Activated naive CD4-positive, alpha-beta T cell treated with anti-CD3 and anti-CD28 coated beads for 36 hours (primary cell): Measurements from ENCODE around the gene CWC15. TPM values are rescaled to one million over a fixed set of nuclear protein-coding genes. Genes with fewer than 3 reads are reported as not detected.
A peak's percentile ranks its signal among the peaks of the same experiment; 100 is the strongest.

Source experiments
- CTCF ChIA-PET: fragments of 350-600 bp; sonication (Branson Sonifier 250); formaldehyde crosslinking; loops from one replicate; lab custom pipeline; 2021; ENCODE audit warnings: antibody characterized with exemption; lab: Charles Lee
- DNase-seq: peaks from one replicate; pipeline ENCODE4 v3.0.0-alpha.2; 2020
- H3K27ac Mint-ChIP-seq: one replicate; pipeline ENCODE4 v1.8.0; 2021; ENCODE audit warnings: mild to moderate bottlenecking, mixed read lengths
- H3K27me3 Mint-ChIP-seq: one replicate; pipeline ENCODE4 v1.8.0; 2021; ENCODE audit warnings: low read depth, mixed read lengths
- H3K36me3 Mint-ChIP-seq: one replicate; pipeline ENCODE4 v1.8.0; 2021; ENCODE audit warnings: low read depth, mixed read lengths
- H3K4me1 Mint-ChIP-seq: one replicate; pipeline ENCODE4 v1.8.0; 2021; ENCODE audit warnings: low read depth, mixed read lengths
- H3K4me3 Mint-ChIP-seq: one replicate; pipeline ENCODE4 v1.8.0; 2021; ENCODE audit warnings: mild to moderate bottlenecking, moderate library complexity, mixed read lengths
- H3K9me3 Mint-ChIP-seq: one replicate; pipeline ENCODE4 v1.8.0; 2021; ENCODE audit warnings: mixed read lengths
- intact Hi-C: fragments of 100-400 bp; cut with micrococcal nuclease; formaldehyde crosslinking; loops from one replicate; pipeline ENCODE4 v1.15.1; 2023
- total RNA-seq, 2 experiments: library from RNA; stranded (reverse); gene quantifications; one replicate each; pipeline ENCODE4 v1.2.3, GENCODE V29; 2021

Gene CWC15
- total RNA-seq, 2 experiments from 2014 or later, result 70.6 to 72.3 TPM

DNA sequence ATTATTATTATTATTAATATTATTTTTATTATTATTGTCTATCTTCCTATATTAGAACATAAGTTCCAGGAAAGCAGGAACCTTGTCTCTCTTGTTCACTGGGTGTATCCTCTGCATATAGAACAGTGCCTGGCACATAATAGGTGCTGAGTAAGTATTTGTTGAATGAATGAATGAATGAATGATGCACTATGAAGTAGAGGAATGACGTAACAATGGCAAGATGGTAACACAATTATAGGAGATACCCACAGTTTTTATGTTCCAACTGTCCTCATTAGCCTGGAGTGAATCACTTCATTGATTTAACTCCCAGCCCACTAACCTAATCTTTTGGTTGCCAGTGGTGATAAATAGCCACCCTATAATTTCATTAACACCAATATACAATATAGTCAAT, 2.2 kb upstream of the CWC15 start:
- peaks cover 11% of the 10 kb centered on the region for H3K36me3 Mint-ChIP-seq
- CTCF ChIA-PET, result interaction anchor here (1.9 kb wide), 1 partner anchor 92 kb away, joined by 8 read pairs; no protein-coding TSS in a partner anchor
- no peak overlapping the region for H3K4me3 Mint-ChIP-seq
- no peak overlapping the region for H3K27ac Mint-ChIP-seq
- intact Hi-C loops, result loop anchor here (10.0 kb wide), 1 partner anchor 729 kb away; no protein-coding TSS in a partner anchor
- peaks cover 31% of the 10 kb centered on the region for H3K4me1 Mint-ChIP-seq
- no peaks in the 10 kb centered on the region for H3K9me3 Mint-ChIP-seq
- no peak for DNase-seq
- H3K27me3 Mint-ChIP-seq, result no peaks in the 10 kb centered on the region

DNA sequence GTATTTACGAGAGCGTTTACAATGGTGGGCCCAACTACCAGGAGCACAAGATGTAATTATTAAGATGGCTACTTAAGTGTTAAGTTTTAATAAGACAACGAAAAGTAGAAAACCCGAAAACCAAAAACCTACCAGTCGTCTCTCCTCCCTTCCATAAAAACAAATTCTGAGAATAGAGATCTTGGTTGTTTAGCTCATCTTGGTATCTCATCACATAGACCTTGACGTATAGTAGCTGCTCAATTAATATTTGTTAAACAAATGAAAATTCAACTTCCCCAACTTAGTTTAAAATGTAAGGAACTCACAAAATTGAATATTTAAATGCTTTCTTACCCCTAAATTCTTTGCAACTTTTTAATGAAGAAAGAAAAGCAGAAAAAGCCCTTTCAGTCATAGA, 822 bp upstream of the CWC15 start:
- Mint-ChIP-seq H3K4me3 (peak overlapping the region; percentile 97), H3K27ac (peak overlapping the region; percentile 89), H3K9me3 (no peaks in the 10 kb centered on the region), H3K4me1 (peaks cover 35% of the 10 kb centered on the region), H3K36me3 (peaks cover 17% of the 10 kb centered on the region), H3K27me3 (no peaks in the 10 kb centered on the region)
- CTCF ChIA-PET, result interaction anchor here (1.8 kb wide), 1 partner anchor 93 kb away, joined by 6 read pairs; the partner anchor contains the start of gene SRSF8
- no peak for DNase-seq
- intact Hi-C loops, result loop anchor here (5.0 to 10.0 kb wide), 6 partner anchors 258 to 1777 kb away; partner anchors contain the start of genes ANKRD49, FUT4, MRE11 and SESN3

DNA sequence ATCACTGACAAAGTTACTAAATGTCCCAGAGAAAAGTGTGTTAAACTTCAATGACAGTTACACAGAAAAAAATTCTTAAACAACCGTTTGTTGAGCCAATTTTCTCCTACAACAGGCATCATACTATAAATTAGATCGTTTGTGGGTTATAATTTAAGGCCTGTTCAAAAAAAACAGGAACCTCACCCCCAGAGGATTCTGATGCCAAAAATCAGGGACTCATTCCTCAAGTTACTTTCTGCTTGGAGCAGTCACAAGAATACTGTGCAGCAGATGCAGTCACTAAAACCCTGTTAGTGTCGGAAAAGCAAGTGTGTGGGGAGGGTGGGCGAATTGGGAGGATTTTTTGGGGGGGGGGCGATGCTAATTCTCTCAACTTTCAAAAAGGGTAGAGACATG, 657 bp downstream of the CWC15 start:
- Mint-ChIP-seq H3K36me3 (peaks cover 29% of the 10 kb centered on the region), H3K27ac (peak overlapping the region; percentile 89), H3K4me3 (peak overlapping the region; percentile 97), H3K4me1 (peaks cover 38% of the 10 kb centered on the region), H3K9me3 (no peaks in the 10 kb centered on the region), H3K27me3 (no peaks in the 10 kb centered on the region)
- no peak for DNase-seq
- intact Hi-C loops, result loop anchor here (1.0 to 10.0 kb wide), 16 partner anchors 47 to 1775 kb away; partner anchors contain the start of genes ANKRD49, C11orf54, CCDC82 and CEP57
- CTCF ChIA-PET, result interaction anchor here (0.6 to 1.8 kb wide), 3 partner anchors 95 to 1239 kb away, joined by 3 to 6 read pairs (median 3); partner anchors contain the start of gene SRSF8

DNA sequence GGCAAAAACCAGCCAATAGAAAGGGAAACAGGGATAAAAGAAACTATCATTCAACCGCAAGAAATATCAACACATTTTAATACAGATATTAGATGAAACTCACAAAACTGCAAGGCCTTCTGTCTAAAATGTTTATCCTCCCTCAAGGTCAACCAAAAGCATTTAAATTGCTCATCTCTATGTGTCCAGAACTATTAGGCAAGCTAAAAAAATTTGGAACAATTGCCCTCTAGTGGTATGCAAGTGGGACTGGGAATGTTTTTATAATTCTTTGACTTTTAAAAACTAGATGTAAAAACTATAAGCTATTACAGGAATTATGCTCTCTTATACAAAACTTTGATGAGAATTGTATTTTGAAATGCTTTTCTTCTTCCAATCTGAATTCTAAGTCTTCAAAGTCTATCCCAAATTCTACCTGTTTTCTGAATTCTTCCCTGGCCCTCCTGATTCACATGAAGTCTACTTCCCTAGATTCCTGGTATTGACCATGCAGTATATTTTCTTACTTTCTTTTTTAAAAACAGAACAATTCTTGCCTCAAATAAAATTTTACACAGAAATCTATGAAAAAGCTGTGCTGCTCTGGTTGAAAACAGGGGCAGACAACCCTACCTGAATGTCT, 4.9 kb downstream of the CWC15 start:
- intact Hi-C loops, result no loop called here

DNA sequence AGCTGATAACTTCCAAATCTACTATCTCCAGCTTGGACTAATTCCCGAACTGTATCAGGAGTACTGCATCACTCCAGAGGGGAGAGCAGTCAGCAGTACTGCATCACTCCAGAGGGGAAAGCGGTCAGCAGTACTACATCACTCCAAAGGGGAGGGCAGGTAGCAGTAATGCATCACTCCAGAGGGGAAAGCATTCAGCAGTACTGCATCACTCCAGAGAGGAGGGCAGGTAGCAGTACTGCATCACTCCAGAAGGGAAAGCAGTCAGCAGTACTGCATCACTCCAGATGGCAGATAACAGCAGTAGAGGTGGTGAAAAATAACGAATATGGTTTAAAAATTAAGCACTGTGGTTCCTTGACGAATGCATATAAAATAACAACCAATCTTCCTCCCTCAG, 8.4 kb downstream of the CWC15 start:
- CTCF ChIA-PET, result no interaction called here
- intact Hi-C loops, result no loop called here
- peaks cover 32% of the 10 kb centered on the region for H3K36me3 Mint-ChIP-seq
- no peak overlapping the region for H3K27ac Mint-ChIP-seq
- H3K4me3 Mint-ChIP-seq, result no peak overlapping the region
- no peak for DNase-seq
- H3K27me3 Mint-ChIP-seq, result no peaks in the 10 kb centered on the region
- H3K9me3 Mint-ChIP-seq, result no peaks in the 10 kb centered on the region
- peaks cover 6% of the 10 kb centered on the region for H3K4me1 Mint-ChIP-seq

More for the DNA sequence above, 4.9 kb downstream of the CWC15 start:
- Mint-ChIP-seq H3K27me3 (no peaks in the 10 kb centered on the region), H3K4me3 (no peak overlapping the region), H3K27ac (no peak overlapping the region), H3K36me3 (peaks cover 42% of the 10 kb centered on the region), H3K9me3 (no peaks in the 10 kb centered on the region), H3K4me1 (peaks cover 19% of the 10 kb centered on the region)
- CTCF ChIA-PET, result interaction anchor here (0.8 to 1.9 kb wide), 6 partner anchors 9 to 71 kb away, joined by 3 to 7 read pairs (median 3); no protein-coding TSS in a partner anchor
- no peak for DNase-seq

DNA sequence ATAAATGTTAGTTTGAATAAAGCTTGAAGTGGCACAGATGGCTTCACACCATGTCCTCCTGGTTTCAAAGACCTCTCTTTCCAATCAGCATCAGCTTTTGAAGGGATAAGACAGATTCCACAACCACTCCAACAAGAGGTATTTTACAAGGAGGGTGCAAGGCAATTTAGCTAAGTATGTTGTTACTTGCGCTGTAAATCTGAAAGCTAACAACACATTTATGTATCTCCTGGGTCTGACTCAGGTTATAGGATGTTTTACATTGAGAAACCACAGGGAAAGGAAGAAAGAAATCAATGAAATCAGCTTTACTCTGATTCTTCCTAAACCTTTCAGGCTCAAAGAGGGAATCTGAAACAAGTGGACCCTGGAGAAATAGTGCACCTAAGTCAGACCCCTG, 12.1 kb downstream of the CWC15 start:
- intact Hi-C loops, result no loop called here
- no peak overlapping the region for H3K27ac Mint-ChIP-seq
- CTCF ChIA-PET, result interaction anchor here (0.7 kb wide), 1 partner anchor 348 kb away, joined by 3 read pairs; no protein-coding TSS in a partner anchor
- H3K9me3 Mint-ChIP-seq, result no peaks in the 10 kb centered on the region
- H3K4me1 Mint-ChIP-seq, result no peaks in the 10 kb centered on the region
- DNase-seq, result no peak
- no peaks in the 10 kb centered on the region for H3K27me3 Mint-ChIP-seq
- H3K36me3 Mint-ChIP-seq, result peaks cover 13% of the 10 kb centered on the region
- no peak overlapping the region for H3K4me3 Mint-ChIP-seq

DNA sequence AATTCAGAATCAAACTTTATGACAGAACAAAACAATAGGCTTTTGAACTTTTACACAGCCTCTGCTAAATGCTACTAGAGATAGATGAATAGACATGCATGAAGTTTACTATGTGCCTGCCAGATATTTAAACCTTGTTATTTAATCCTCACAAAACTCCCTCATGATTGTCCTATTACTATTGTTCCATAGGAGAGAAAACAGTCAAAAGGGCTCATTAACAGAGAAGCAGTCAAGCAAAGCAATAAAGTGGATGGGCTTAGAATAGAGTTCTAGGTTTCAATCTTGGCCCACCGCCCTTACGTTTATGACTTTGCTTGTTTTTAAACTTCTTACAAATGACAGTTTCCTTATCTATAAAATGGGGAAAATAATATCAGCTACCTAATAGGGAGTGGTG, 12.9 kb downstream of the CWC15 start:
- no peak overlapping the region for H3K27ac Mint-ChIP-seq
- intact Hi-C loops, result no loop called here
- H3K27me3 Mint-ChIP-seq, result no peaks in the 10 kb centered on the region
- CTCF ChIA-PET, result interaction anchor here (1.0 kb wide), 1 partner anchor 8 kb away, joined by 4 read pairs; no protein-coding TSS in a partner anchor
- H3K36me3 Mint-ChIP-seq, result peaks cover 10% of the 10 kb centered on the region
- DNase-seq, result no peak
- H3K9me3 Mint-ChIP-seq, result no peaks in the 10 kb centered on the region
- H3K4me1 Mint-ChIP-seq, result no peaks in the 10 kb centered on the region
- no peak overlapping the region for H3K4me3 Mint-ChIP-seq

DNA sequence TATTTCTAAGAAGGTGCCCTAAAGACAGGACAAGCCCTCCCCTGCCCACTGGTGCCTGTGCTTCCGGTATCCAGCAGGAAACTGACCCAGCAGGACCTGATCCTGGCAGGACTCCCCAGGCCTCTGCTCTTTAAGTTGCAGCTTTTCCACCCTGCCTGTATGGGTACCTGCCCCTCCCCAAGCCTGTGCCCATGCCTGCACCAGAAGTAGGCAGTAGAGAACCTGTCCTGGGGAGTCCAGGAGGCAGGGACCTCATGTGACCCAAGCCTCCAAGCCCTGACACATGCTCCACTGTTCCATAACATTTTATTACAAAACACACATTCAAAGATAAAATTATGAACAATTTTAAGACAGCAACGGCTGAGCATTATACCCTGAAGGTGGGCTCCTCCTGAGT, 14.2 kb downstream of the CWC15 start:
- peaks cover 4% of the 10 kb centered on the region for H3K36me3 Mint-ChIP-seq
- H3K27ac Mint-ChIP-seq, result no peak overlapping the region
- intact Hi-C loops, result no loop called here
- peaks cover 5% of the 10 kb centered on the region for H3K4me1 Mint-ChIP-seq
- no peak for DNase-seq
- CTCF ChIA-PET, result interaction anchor here (1.0 kb wide), 1 partner anchor 9 kb away, joined by 4 read pairs; no protein-coding TSS in a partner anchor
- H3K9me3 Mint-ChIP-seq, result no peaks in the 10 kb centered on the region
- H3K27me3 Mint-ChIP-seq, result no peaks in the 10 kb centered on the region
- no peak overlapping the region for H3K4me3 Mint-ChIP-seq

DNA sequence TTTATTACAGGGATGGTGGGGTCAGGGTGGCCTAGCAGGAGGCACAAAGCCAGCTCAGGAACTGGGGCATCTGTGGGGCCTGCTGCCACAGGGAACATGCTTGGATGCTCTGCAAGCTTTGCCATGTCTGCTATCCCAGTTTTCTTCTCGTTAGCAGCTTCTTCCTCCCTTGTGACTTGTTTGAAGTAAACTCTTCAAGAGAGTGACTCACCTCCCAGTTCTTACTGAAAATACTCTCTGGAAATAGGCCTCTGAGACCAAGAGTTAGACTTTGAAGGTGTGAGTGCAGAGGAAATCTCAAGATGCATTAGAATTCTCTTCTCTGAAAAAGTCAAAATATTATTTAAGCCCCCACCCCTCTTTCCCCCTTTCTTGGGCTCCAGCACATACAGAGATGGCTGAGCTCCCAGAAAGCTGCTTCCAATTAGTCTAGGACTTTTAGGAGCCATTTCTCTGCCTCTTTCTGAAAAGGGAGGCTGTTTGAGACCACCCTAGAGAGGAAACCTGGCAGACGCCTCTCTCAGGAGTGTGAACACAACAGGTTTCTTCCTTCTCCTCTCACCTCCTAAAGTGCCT, 15.1 kb downstream of the CWC15 start:
- Mint-ChIP-seq H3K27me3 (no peaks in the 10 kb centered on the region), H3K4me3 (no peak overlapping the region), H3K27ac (no peak overlapping the region), H3K4me1 (peaks cover 5% of the 10 kb centered on the region), H3K9me3 (no peaks in the 10 kb centered on the region), H3K36me3 (peaks cover 1% of the 10 kb centered on the region)
- CTCF ChIA-PET, result interaction anchor here (0.6 to 1.5 kb wide), 3 partner anchors 10 to 196 kb away, joined by 3 to 7 read pairs (median 3); no protein-coding TSS in a partner anchor
- intact Hi-C loops, result no loop called here
- DNase-seq, result no peak

DNA sequence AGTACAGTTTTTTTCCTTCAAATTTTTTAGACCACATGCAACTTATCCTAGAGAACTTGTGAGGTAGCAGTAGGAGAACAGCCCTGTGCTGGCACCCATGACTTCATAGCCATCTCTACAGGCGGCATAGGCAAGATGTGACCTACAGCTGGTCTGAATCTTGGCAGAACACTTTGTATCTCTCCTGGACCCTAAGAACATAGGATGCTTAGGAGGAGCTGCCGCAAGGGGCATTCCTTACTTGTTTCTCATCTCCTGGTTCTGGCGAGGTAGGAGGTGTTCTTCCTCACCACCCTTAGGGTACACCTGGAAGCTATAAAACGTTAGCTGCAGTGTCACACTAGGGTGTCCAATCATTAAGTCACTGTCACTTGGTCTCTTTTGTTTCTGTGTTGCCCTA, 16.4 kb downstream of the CWC15 start:
- no peaks in the 10 kb centered on the region for H3K27me3 Mint-ChIP-seq
- no peak for DNase-seq
- peaks cover 1% of the 10 kb centered on the region for H3K36me3 Mint-ChIP-seq
- peaks cover 5% of the 10 kb centered on the region for H3K4me1 Mint-ChIP-seq
- no peak overlapping the region for H3K27ac Mint-ChIP-seq
- intact Hi-C loops, result no loop called here
- CTCF ChIA-PET, result interaction anchor here (0.6 to 1.5 kb wide), 2 partner anchors 11 to 255 kb away, joined by 3 to 7 read pairs; no protein-coding TSS in a partner anchor
- H3K9me3 Mint-ChIP-seq, result no peaks in the 10 kb centered on the region
- no peak overlapping the region for H3K4me3 Mint-ChIP-seq

DNA sequence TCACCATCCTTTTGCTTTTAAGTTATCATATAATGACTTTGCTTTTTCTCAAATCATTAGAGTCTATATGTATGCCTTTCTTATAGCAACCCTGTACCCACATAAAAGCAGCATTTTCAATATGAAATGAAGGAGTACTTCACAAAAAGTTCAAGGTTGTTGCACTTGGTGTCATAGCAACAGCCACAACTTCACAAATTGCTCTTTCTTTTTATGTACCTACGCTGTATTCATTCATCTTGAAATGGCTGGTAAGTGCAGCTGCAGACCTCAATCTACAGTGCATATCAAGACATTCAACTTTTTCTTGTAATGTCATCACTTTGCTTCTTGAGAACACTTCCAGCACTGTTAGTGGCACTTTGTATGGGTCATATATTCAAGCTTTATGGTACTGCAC, 18.6 kb downstream of the CWC15 start:
- DNase-seq, result no peak
- CTCF ChIA-PET, result no interaction called here
- Mint-ChIP-seq H3K36me3 (peaks cover under 1% of the 10 kb centered on the region), H3K27me3 (no peaks in the 10 kb centered on the region), H3K4me3 (no peak overlapping the region), H3K27ac (no peak overlapping the region), H3K4me1 (peaks cover 5% of the 10 kb centered on the region), H3K9me3 (no peaks in the 10 kb centered on the region)
- intact Hi-C loops, result no loop called here

DNA sequence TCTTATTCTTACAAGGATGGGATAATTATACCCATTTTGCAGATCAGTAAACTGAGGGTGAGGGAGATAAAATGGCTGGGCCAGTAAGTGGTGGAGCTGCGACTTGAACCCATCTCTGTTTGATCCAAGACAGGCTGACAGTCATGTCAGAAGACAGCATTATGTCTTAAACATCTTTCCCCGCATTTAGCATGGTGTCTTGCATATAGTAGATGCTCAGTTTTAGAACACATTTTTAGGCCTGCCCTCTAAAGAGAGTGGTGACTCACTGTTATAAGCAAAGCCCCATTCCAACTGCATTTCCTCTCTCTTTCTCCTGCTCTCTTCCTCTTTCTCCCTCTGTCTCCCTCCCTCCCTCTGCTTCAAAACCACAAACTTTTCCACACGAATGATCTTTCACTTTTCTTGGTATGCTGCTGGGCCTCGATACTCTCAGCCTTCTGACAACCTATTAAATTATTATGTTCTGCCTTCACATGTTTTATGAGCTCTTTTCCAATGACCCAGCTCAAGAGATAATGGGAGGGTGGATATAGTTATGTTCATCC, 25.2 kb downstream of the CWC15 start:
- peaks cover 3% of the 10 kb centered on the region for H3K4me1 Mint-ChIP-seq
- no peak for DNase-seq
- H3K27ac Mint-ChIP-seq, result no peak overlapping the region
- no peaks in the 10 kb centered on the region for H3K9me3 Mint-ChIP-seq
- no peaks in the 10 kb centered on the region for H3K36me3 Mint-ChIP-seq
- H3K27me3 Mint-ChIP-seq, result no peaks in the 10 kb centered on the region
- intact Hi-C loops, result no loop called here
- CTCF ChIA-PET, result interaction anchor here (0.7 to 0.8 kb wide), 2 partner anchors 25 to 670 kb away, joined by 3 read pairs; no protein-coding TSS in a partner anchor
- H3K4me3 Mint-ChIP-seq, result no peak overlapping the region
